Fibroblast of lung (primary cell): ENCODE results near the gene PTGIS.

ENCODE experiments used
- CTCF ChIP-seq, 2 donors: IDR thresholded peaks in 1 of 2; conservative IDR thresholded peaks in 1 of 2; 1 replicate in 1 of 2; 2 replicates in 1 of 2; pipeline ENCODE4 v1.5.1; 2011 to 2012; ENCODE audit warnings: low read length in 2 of 2, control low read depth in 1 of 2, inconsistent platforms in 1 of 2, low read depth in 1 of 2, mild to moderate bottlenecking in 1 of 2
- EZH2 ChIP-seq: IDR thresholded peaks from 2 replicates; pipeline ENCODE4 v1.5.1; 2012; ENCODE audit warnings: low read length, control low read depth, mild to moderate bottlenecking; ENCODE audit errors: missing control alignments

GRCh38 chr20:49580813-49581174 lies 12.9 kb upstream of the PTGIS start:
- TF ChIP-seq EZH2, result no peak
- no peak for TF ChIP-seq CTCF (conservative IDR thresholded peaks at IDR 0.05 in 1 of 2, IDR thresholded peaks at IDR 0.05 in 1 of 2; ENCODE audit: low read depth in 1 of 2, low read length in 2 of 2)
